B cell (primary cell): ENCODE measurements around the gene KIRREL3.

ENCODE experiments used
- CTCF ChIP-seq: fragments of 200-600 bp; IDR thresholded peaks from one replicate; pipeline ENCODE4 v1.8.0; 2022; ENCODE audit warnings: antibody characterized with exemption, mild to moderate bottlenecking
- EZH2 ChIP-seq: IDR thresholded peaks from 2 replicates; pipeline ENCODE4 v1.6.1; 2012; ENCODE audit warnings: borderline replicate concordance, low read depth, mild to moderate bottlenecking, moderate library complexity, low read length; ENCODE audit not compliant: insufficient read depth, poor library complexity, severe bottlenecking

DNA sequence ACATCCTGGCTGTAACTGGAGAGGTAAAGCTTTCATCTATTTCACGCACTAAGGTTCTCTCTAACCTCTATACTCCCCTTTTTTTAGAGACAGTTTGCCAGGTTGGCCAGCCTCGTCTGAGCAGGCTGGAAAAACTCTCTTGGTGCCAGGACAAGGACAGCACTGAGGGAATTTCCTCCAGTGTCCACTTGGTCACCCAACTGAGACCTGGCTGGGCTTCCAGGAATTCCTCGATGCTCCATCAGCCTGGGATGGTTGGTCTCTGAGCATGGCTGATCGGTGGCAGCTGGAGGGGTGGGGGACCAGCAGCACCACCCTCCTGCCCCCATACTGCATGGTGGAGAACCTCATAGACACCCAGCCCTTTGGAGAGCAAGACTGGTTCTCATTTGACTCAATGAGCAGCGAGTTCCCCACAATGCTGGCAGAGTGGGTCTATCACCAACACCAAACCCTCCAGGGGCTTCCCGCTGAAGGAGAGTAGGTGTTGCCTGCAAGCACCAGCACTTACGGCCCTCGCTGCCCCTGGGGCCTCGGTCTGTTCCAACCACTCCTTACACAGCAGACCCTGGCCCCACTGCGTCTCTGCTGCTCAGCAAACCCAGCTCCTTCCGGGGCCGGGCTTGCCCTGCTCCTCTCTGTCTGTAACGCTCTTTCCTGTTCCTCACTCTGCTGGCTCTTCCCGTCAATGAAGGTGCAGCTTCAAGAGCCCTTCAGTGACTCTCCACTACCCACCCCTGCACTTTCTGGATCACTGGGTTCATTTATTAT is 522.9 kb downstream of the KIRREL3 start:
- TF ChIP-seq CTCF (no peak), EZH2 (no peak)
